NCI-H2196 (cell line): Measurements from ENCODE around the gene TNP2.

Experiments
- DNase-seq: peaks from one replicate; lab custom pipeline; 2025; ENCODE audit not compliant: unreplicated experiment; lab: John Stamatoyannopoulos, UW

The TNP2 gene

GRCh38 chr16:11268921-11269375, at the start of gene TNP2:
Gene TNP2 (minus strand): TSS chr16:11269325. CDS start chr16:11269262, 63 bp downstream.
- DNase-seq = no peak

- DNase-seq = no peak
These were observed 49.7 kb upstream of the TNP2 start for GRCh38 chr16:11318817-11319216.

- no peak for DNase-seq
These were observed 47.3 kb upstream of the TNP2 start for GRCh38 chr16:11316331-11317015.

- no peak for DNase-seq
These were observed 46.4 kb upstream of the TNP2 start for GRCh38 chr16:11315510-11315909.

GRCh38 chr16:11314309-11314894, 45.3 kb upstream of the TNP2 start:
- DNase-seq = no peak

GRCh38 chr16:11313493-11314308, 44.6 kb upstream of the TNP2 start:
- no peak for DNase-seq

- peak; percentile 75 for DNase-seq
These were observed 43.8 kb upstream of the TNP2 start for GRCh38 chr16:11312718-11313492.

- DNase-seq = no peak
These were observed 42.0 kb upstream of the TNP2 start for GRCh38 chr16:11310997-11311561.

GRCh38 chr16:11310634-11310977, 41.5 kb upstream of the TNP2 start:
- no peak for DNase-seq

GRCh38 chr16:11309895-11310633, 40.9 kb upstream of the TNP2 start:
- DNase-seq = peak; percentile 22

GRCh38 chr16:11308493-11309283, 39.6 kb upstream of the TNP2 start:
- no peak for DNase-seq

GRCh38 chr16:11307639-11308492, 38.7 kb upstream of the TNP2 start:
- no peak for DNase-seq

- no peak for DNase-seq
These were observed 38.0 kb upstream of the TNP2 start for GRCh38 chr16:11306997-11307638.

GRCh38 chr16:11306381-11306780, 37.3 kb upstream of the TNP2 start:
- DNase-seq = no peak

- DNase-seq = peak; percentile 86
These were observed 34.4 kb upstream of the TNP2 start for GRCh38 chr16:11303405-11304138.

- peak; percentile 88 for DNase-seq
These were observed 33.9 kb upstream of the TNP2 start for GRCh38 chr16:11302977-11303376.
